K562 treated with DMSO at 1 percent for 12 hours (cell line): ENCODE measurements around the gene DDAH2. TPM values are rescaled to one million over a fixed set of nuclear protein-coding genes. Genes with fewer than 3 reads are reported as not detected.

ENCODE experiments used
- total RNA-seq: library from RNA; unstranded; fragments of 300-600 nt; gene quantifications from 2 replicates; pipeline ENCODE4 v1.2.3, GENCODE V29; 2022; ENCODE audit not compliant: insufficient read depth

The DDAH2 gene, protein sequence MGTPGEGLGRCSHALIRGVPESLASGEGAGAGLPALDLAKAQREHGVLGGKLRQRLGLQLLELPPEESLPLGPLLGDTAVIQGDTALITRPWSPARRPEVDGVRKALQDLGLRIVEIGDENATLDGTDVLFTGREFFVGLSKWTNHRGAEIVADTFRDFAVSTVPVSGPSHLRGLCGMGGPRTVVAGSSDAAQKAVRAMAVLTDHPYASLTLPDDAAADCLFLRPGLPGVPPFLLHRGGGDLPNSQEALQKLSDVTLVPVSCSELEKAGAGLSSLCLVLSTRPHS
- total RNA-seq = 45.6 and 57.2 TPM in 2 replicates

DNA sequence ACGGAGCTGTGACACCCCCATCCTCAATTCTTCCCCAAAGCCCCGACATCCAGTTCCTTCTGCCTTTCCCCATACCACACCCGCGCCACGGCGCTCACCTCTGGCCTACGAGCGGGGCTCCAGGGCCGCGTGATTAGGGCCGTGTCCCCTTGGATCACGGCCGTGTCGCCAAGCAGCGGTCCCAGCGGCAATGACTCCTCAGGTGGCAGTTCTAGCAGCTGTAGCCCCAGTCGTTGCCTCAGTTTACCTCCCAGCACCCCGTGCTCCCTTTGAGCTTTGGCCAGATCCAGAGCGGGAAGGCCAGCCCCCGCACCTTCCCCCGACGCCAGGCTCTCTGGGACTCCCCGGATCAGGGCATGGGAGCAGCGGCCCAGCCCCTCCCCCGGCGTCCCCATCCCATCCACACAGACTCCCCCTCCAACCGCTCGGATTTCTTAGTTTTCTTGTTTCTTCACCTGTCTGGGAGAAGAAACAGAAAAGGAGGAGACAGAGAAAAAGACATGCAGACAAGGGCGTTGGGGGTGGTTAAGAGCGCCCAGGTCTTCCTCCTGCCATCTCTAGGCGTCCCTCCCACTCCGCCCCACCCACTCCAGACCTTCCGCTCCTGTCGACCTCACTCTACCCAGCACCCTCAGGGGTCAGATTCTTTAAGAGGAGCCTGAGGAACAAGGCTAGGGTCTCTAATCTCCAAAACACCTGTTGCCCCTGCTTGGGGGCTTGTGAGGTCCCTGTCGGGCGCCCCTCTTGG lies at the start of gene DDAH2:
Gene DDAH2, minus strand, starts transcription at position 533 of the 748 bp plus-strand sequence. Its CDS starts 138 bp downstream, at position 395.

DNA sequence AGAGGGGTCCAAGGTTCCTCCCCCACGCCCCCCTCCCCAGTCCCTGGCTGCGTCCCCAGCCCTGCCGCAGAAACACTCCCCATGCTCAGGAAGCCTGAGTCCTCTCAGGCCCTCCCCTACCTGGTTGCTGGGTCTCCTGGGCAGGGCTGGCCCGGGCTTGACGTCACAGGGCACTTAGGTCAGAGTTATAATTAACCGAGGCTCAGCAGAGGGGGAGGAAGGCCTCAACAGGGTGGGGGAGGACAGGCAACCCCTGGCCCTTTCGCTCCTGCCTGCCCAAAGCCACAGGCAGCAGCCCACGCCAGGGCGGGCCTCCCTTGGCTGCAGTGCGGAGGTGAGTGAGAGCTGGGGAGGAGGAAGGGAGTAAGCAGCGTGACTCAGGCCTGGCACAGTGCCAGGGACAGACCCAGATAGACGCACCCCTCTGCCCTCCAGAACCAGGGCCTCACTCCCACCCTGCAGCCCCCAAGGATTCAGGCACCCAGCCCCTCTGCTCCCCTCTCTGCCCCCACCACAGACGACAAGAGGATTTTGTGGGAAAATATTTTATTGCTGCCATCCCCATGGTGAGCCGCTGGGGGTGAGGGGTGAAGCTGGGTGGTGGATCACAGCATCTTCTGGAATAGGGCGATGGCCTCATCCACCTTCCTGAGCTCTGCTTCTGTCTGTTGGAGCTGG lies 48.0 kb upstream of the DDAH2 start, which contains the start of gene VWA7:
Gene VWA7, minus strand, starts transcription at position 340 of the 678 bp plus-strand sequence. CDS start 549 bp downstream, outside the sequence.

DNA sequence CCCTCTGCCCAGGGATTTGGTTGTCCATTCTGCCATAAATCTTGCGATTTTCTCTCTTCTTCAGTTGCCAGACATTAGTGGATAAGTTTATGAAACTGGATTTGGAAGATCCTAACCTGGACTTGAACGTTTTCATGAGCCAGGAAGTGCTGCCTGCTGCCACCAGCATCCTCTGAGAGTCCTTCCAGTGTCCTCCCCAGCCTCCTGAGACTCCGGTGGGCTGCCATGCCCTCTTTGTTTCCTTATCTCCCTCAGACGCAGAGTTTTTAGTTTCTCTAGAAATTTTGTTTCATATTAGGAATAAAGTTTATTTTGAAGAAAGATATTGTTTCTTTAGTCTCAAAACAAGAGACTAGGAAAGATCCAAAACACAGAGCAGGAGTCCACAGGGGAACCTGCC lies 33.3 kb upstream of the DDAH2 start, which contains the start of gene SAPCD1:
Gene SAPCD1, plus strand, starts transcription at position 301 of the 400 bp plus-strand sequence. CDS start 399 bp downstream, outside the sequence.

DNA sequence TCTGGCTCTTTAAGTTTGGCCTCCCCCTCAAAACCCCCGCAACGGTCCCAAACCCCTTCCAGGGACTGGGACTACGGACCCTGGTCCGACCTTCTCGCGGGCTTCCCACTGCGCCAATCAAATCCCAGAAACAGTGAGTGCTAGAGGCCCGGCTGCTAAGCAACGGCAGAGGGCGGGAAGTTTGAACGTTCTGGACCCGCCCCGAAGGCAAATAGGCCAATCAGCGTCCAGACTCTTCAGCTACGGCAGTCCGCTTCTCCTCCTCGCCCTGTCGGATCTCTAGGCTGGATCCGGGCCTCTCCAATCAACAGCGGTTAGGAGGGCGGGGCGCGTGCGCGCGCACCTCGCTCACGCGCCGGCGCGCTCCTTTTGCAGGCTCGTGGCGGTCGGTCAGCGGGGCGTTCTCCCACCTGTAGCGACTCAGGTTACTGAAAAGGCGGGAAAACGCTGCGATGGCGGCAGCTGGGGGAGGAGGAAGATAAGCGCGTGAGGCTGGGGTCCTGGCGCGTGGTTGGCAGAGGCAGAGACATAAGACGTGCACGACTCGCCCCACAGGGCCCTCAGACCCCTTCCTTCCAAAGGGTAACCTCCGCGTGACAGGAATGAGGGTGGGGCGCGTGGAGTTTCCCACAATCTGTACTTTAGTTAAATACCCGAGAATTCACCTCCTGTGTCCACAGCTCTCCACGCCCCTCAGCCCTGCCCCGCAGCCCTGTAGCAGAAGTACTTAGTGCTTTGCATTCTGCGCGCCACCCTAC lies 10.7 kb upstream of the DDAH2 start, which contains the start of gene MSH5:
Gene MSH5, plus strand, starts transcription at position 367 of the 758 bp plus-strand sequence. CDS start 462 bp downstream, outside the sequence.

DNA sequence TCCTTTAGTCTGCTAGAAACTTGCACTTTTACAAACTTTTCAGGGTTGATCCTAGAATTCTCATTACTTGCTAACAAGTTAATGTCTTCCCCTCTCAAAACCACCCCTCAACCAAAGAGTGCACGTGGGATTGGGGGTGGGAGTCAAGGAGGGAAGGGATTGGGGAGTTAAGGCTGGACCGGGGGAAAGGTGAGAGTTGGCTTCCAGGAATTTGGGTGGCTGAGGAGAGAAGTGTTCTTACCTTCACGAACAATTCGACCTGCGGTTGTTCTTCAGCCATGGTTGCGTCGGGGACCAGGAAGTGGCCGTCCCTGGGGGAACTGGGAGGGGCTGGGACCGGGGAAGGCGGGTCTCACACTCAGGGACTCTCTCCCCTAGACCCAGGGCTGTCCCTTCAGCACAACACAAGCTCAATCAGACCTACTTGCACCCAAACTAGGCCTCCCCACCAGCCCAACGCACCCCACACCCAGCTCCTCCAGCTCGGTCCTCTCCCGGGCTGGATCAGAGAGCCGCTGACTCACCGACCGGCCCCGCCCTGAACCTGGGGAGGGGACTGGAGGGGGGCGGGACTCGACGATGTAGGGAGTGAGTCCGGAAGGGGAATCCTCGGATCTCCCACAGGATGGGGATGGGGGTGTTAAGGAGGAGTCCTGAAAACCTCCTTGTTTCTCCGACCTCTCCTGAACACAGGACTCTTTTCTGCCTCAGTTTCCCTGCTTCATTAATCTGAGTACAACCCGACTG lies 7.1 kb upstream of the DDAH2 start, which contains the start of gene CLIC1:
Gene CLIC1, minus strand, starts transcription at position 510 of the 747 bp plus-strand sequence. Its CDS starts 230 bp downstream, at position 280.

DNA sequence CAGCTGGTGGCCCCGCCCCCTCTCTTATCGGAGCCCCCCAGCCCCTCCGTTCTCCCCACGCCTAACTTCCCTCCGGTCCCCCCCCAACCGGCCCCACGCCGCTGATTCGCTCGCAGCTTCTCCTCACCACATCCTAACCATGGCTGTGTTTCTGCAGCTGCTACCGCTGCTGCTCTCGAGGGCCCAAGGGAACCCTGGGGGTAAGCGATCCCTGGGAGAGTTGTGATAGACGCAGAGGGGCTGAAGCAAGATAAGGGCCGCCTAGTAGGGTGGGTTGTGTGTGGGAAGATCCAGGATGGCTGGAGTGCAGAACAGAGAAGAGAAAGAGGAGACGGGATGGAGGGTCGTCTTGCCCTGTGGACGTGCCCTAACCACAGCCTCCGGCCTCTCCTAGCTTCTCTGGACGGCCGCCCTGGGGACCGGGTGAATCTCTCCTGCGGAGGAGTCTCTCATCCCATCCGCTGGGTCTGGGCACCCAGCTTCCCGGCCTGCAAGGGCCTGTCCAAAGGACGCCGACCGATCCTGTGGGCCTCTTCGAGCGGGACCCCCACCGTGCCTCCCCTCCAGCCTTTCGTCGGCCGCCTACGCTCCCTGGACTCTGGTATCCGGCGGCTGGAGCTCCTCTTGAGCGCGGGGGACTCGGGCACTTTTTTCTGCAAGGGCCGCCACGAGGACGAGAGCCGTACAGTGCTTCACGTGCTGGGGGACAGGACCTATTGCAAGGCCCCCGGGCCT lies 5.7 kb downstream of the DDAH2 start, which contains the start of gene MPIG6B:
Gene MPIG6B, plus strand, starts transcription at position 129 of the 735 bp plus-strand sequence. Its CDS starts 11 bp downstream, at position 140.

DNA sequence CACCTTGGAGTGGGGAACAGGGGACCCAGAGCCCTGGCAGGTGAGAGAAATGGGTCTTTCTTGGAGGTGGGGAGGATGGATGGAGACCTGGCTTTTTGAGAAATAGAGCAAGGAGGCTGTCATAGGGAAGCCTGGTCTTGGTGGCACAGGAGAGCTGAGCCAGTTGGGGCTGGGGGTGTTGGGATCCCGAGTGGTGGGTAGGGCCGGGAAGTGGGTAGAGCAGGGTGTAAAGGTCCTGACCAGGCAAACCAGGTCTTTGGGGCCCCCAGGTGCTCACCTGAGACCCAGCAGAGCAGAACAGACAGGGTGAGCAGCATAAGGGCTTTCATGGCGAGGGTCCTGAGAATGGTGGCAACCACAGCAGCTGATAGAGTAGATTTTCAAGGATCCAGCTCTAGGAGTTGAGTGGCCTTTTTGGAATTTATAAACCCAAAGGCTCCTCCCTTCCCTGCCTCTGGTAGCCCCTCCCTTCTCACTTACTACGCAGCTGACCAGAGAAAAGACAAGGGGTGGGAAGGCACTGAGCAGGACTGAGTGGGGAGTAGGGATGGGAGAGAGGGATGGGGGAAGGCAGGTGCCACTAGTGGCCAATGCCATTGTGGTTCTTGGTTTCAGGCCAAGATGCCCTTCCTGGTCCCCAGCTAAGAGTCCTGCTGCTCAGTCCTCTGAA lies 7.6 kb downstream of the DDAH2 start, which contains the start of gene LY6G6C:
Gene LY6G6C, minus strand, starts transcription at position 396 of the 670 bp plus-strand sequence. Its CDS starts 67 bp downstream, at position 329.

DNA sequence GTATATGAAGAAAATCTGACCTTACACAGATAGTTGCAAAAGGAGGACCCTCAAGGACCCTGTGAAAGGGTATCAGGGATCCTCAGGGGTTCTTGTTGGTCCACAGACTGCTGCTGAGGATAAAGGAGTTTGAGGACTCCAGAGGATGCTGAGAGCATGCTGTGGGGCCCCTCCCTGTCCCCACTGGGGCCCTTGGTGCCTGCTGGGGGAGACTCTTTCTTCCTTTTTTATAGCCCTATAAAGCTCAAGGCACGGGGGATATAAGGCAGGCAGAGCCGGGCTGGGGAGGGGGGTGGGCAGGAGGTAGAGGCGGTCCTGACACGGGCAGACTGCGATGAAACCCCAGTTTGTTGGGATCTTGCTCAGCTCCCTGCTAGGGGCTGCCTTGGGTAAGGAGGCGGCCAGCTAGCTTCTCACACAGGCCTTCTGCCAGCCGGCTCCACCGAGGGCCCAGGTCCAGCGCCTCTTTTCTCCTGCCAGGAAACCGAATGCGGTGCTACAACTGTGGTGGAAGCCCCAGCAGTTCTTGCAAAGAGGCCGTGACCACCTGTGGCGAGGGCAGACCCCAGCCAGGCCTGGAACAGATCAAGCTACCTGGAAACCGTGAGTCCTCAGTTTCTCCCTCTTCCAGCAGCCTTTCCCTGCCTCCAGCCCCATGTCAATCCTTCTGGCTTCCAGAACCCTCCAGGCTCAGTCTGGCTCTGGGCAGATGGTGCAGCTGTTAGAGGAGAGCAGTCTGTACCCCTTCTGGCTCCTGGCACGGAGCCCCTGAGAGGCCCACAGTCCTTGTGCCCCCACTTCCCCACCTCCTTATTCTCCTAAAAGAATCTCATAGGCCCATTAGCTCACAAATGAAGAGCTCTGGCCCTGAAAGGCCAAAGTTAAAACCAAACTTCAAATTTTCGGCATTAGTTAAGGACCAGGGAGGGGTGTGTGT lies 13.8 kb downstream of the DDAH2 start, which contains the start of gene LY6G6D:
Gene LY6G6D, plus strand, starts transcription at position 327 of the 937 bp plus-strand sequence. Its CDS starts 8 bp downstream, at position 335.

DNA sequence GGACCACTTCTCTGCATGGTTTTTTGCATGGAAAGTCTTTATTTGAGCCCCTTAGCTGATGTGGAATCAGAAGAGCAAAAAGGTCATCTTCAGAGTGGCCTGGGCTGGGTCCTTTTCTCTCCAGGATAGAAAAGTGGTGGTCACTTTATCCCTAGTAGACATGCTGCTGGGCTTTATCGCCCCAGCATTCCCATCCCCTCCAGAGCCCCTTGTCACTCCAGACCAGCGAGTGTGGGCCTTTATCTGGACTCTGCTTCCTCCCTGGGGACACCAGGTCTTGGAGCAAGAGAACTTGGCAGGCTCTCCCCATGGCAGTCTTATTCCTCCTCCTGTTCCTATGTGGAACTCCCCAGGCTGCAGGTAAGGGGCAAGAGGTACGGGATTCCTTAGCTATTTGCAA lies 22.5 kb downstream of the DDAH2 start, which contains the start of gene LY6G6F:
Gene LY6G6F, plus strand, starts transcription at position 268 of the 400 bp plus-strand sequence. Its CDS starts 41 bp downstream, at position 309.

DNA sequence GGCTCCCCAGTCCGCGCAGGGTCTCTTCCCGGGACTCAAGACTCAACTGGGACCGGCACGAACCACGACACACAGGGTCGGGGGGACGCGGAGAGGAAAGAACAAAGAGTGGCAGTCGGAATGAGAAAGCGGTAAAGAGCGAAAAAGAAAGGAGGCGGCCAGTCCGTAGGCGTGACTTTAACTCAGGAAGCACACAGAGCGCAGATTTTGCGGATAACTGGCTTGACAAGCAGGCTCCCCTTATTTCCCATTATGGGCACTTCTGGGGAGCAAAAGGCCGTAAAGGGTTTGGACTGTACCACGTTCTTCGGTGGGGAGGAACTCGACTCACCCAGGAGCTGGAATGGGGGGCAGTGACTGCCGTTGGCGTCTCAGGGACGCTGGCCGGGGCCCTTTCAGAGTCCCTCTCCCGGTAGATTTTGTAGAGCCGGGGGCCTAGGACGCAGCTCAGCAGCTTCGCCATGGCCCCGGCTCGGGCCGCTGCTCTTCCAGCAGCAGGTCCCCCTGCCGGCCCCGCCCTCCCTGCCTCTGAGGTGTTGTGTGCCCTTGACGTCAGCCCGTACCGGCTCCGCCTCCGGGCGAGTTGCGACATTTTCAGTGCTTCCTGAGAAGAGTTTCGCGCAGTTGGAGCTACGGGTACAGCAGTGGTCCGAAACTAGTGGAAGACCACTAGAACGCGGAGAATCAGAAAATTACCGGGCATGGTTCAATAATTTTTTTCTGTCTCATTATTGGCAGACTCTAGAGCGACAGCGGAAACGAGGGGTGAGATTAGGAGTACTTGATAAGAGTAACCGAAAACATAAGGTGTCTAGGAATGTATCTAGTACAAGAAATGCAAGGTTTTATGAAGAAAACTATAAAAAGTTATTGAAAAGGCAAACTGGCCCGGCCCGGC lies 26.0 kb downstream of the DDAH2 start, which contains the start of gene ABHD16A:
Gene ABHD16A, minus strand, starts transcription at position 506 of the 898 bp plus-strand sequence. Its CDS starts 43 bp downstream, at position 463.

DNA sequence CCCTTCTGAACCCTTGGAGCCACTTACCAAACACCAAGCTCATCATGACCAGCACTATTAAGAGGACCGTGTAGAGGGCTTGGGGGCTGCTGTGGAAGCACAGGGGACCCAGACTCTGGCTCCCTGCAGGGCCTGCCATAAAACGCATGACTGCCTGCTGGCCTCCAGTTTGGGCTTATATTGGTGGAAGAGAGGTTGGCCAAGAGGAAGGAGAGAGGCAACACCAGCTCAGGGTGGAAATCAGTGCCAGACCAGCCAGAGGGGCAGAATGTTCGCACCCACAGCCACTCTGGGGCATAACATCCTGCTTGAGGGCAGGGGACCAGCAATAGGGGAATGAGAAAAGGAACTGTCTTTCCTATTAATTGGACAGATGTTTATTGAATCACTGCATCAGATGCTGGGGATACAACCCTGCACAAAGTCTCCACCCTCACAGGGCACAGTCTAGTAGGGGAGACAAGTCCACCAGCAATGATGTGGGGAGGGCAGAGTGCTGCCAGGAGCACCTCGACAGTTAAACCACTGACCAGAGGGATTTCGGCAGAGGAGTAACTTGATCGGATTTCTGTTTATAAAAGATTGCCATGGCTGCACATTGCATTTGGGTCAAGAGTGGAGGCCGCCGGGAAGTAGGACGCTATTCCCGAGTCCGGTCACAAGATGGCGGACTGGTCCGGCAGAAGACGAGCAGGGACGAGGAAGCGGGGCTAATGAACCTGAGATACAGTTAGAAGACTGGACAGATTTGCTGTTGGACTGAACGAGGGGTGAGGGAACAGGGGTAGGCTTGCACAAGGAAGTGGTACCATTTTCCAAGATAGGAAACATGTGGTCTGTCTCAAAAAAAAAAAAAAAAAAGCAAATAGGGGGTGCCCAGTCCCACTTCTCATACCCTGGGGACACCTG lies 48.6 kb downstream of the DDAH2 start, which contains the start of gene LY6G5C:
Gene LY6G5C, minus strand, starts transcription at position 842 of the 909 bp plus-strand sequence. Its CDS starts 694 bp downstream, at position 148.

